Esophagus muscularis mucosa (tissue), 4 donors: ENCODE results near the gene CYP2D6. TPM values are rescaled to one million over a fixed set of nuclear protein-coding genes. Genes with fewer than 3 reads are reported as not detected.
"Not testable (repeated sequence)": the region's sequence is repeated elsewhere in the genome, so short reads cannot be mapped to it uniquely, and the experiment has no call there.

Experiments used
- DNase-seq: peaks from one replicate; pipeline ENCODE4 v3.0.0-alpha.2; 2017; ENCODE audit errors: extremely low spot score
- H3K27ac ChIP-seq, 4 donors: fragments of 200-600 bp; sonication (generic); replicated peaks in 1 of 4; 1 replicate in 3 of 4; 2 replicates in 1 of 4; pipeline ENCODE4 v1.5.1; 2016 to 2019; ENCODE audit warnings: mild to moderate bottlenecking in 1 of 4
- H3K27me3 ChIP-seq, 4 donors: fragments of 200-600 bp; sonication (generic); one replicate each; pipeline versions ENCODE4 v1.5.1 to v1.6.0; 2016 to 2019
- H3K36me3 ChIP-seq, 4 donors: fragments of 200-600 bp; sonication (generic); one replicate each; pipeline ENCODE4 v1.5.1; 2016 to 2019
- H3K4me1 ChIP-seq, 4 donors: fragments of 200-600 bp; sonication (generic); one replicate each; pipeline ENCODE4 v1.5.1; 2016 to 2019
- H3K4me3 ChIP-seq, 4 donors: fragments of 200-600 bp; sonication (generic); 1 replicate in 2 of 4; 2 replicates in 2 of 4; pipeline ENCODE4 v1.5.1; 2016 to 2019; ENCODE audit warnings: mild to moderate bottlenecking in 4 of 4, moderate library complexity in 1 of 4
- H3K9me3 ChIP-seq, 4 donors: fragments of 200-600 bp; sonication (generic); 1 replicate in 3 of 4; 2 replicates in 1 of 4; pipeline ENCODE4 v1.5.1; 2016 to 2019
- CTCF ChIP-seq, 3 experiments: fragments of 200-600 bp in 2 of 3; fragments of 450-650 bp in 1 of 3; sonication (generic) in 2 of 3; IDR thresholded peaks; one replicate each; pipeline ENCODE4 v1.5.1; 2017 to 2019; ENCODE audit warnings: antibody characterized with exemption in 3 of 3, mild to moderate bottlenecking in 2 of 3, moderate library complexity in 1 of 3
- EP300 ChIP-seq: sonication (generic); formaldehyde crosslinking; IDR thresholded peaks from one replicate; pipeline ENCODE4 v1.6.1; 2017; ENCODE audit warnings: antibody characterized with exemption
- POLR2A ChIP-seq: fragments of 450-650 bp; IDR thresholded peaks from one replicate; pipeline ENCODE4 v1.6.1; 2017; ENCODE audit warnings: antibody characterized with exemption, moderate library complexity, mild to moderate bottlenecking, low read depth
- POLR2AphosphoS5 ChIP-seq, 2 donors: sonication (generic); formaldehyde crosslinking; IDR thresholded peaks; one replicate each; pipeline ENCODE4 v1.6.1; 2017; ENCODE audit warnings: antibody characterized with exemption in 2 of 2
- WGBS: methylation state at CpG from one replicate; pipeline ENCODE4 v1.1.5; 2018; 5-methylcytosine and 5-hydroxymethylcytosine counted together
- intact Hi-C: fragments of 100-400 bp; cut with DNase I; formaldehyde crosslinking; loops from one replicate; pipeline ENCODE4 v1.15.1; 2023
- total RNA-seq, 4 donors: library from RNA; depleted of rRNA; stranded (reverse); fragments of >200 nt; gene quantifications; one replicate each; pipeline versions ENCODE4 v1.1.0 to v1.2.1, GENCODE V29; 2016

CYP2D6 gene
- total RNA-seq, 4 donors from 2014 or later: 0.42 to 0.52 TPM; not detected in 2

DNA sequence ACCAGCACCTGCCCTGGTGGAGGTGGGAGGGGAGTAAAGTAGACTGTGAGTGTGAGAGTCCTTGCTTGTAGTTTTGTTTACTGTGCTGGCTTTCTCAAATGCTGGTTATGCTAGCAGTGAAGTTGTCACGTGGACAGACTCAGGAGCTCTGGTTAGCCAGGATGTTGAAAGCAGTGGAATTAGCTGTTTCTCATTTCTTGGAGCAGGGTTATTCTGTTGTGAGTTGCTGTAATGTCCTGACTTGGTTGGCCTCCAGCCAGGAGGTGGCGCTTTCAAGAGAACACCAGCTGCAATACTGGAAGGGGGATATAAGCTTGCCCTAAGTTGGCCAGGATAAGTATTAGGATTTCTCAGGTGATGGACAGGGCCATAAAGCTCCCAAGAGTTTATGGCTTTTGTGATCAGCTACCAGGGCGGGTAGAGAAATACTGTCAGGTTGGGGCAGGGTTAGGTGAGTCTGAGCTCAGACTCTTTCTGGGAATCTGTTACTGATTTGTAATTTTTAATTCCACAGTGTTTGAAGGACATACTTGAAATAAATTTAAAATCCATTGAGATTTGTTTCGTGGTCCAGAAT is 13.7 kb downstream of the CYP2D6 start:
- no peak for DNase-seq
- H3K9me3 ChIP-seq: peaks cover 0 to 12% (median 3%) of the 10 kb centered on the region in 4 donors
- H3K4me1 ChIP-seq: no peaks in the 10 kb centered on the region
- no peaks in the 10 kb centered on the region for H3K27me3 ChIP-seq
- no peaks in the 10 kb centered on the region for H3K36me3 ChIP-seq
- WGBS: 83% methylated on average over 4 of the region's 4 CpGs
- H3K4me3 ChIP-seq: no peak overlapping the region
- TF ChIP-seq EP300 (no peak), POLR2A (no peak), POLR2AphosphoS5 (IDR thresholded peaks at IDR 0.05) (no peak), CTCF (IDR thresholded peaks at IDR 0.05) (no peak)
- intact Hi-C loops: loop anchor here (10.0 kb wide), 1 partner anchor 152 kb away; the partner anchor contains the start of gene SEPTIN3
- no peak overlapping the region for H3K27ac ChIP-seq

- not testable (repeated sequence) for DNase-seq, H3K4me3 ChIP-seq, H3K27me3 ChIP-seq, H3K27ac ChIP-seq, H3K36me3 ChIP-seq, H3K4me1 ChIP-seq
- peaks cover 0 to 12% (median 3%) of the 10 kb centered on the region in 4 donors for H3K9me3 ChIP-seq
- intact Hi-C loops: loop anchor here (10.0 kb wide), 1 partner anchor 151 kb away; the partner anchor contains the start of gene SEPTIN3
- 80% methylated on average over 6 of the region's 6 CpGs for WGBS
Observed at GRCh38 chr22:42115420-42115830, 15.2 kb downstream of the CYP2D6 start.

- peaks cover 0 to 12% (median 3%) of the 10 kb centered on the region in 4 donors for H3K9me3 ChIP-seq
- intact Hi-C loops: loop anchor here (1.0 to 10.0 kb wide), 2 partner anchors 22 to 150 kb away; partner anchors contain the start of gene SEPTIN3
- H3K27me3 ChIP-seq: no peaks in the 10 kb centered on the region
- WGBS: 88% methylated on average over 7 of the region's 7 CpGs
- no peaks in the 10 kb centered on the region for H3K4me1 ChIP-seq
- H3K36me3 ChIP-seq: no peaks in the 10 kb centered on the region
- no peak overlapping the region for H3K4me3 ChIP-seq
- no peak overlapping the region for H3K27ac ChIP-seq
- peak; percentile 17 to 47 (median 44) for TF ChIP-seq CTCF (IDR thresholded peaks at IDR 0.05)
- TF ChIP-seq EP300: no peak
- DNase-seq: no peak
Observed at GRCh38 chr22:42114721-42115120, 15.9 kb downstream of the CYP2D6 start.

DNA sequence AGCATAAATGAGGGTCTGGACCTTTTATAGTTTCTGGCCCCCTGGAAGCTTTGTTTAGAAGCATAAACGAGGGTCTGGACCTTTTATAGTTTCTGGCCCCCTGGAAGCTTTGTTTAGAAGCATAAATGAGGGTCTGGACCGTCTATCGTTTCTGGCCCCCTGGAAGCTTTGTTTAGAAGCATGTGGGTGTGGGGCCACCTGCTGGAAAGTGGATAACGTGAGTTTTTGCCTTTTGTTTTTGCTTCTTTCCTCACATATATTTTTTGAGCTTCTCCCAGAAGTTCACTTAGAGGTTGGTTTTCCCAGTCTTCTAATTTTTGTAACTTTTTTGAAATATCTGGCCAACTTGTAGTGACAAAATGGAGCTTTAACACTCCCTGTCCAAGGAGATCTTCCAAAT is 17.8 kb downstream of the CYP2D6 start:
- H3K4me1 ChIP-seq, H3K27ac ChIP-seq, H3K36me3 ChIP-seq, H3K27me3 ChIP-seq, H3K4me3 ChIP-seq, DNase-seq: not testable (repeated sequence)
- peaks cover 0 to 12% (median 3%) of the 10 kb centered on the region in 4 donors for H3K9me3 ChIP-seq
- intact Hi-C loops: loop anchor here (10.0 kb wide), 1 partner anchor 148 kb away; the partner anchor contains the start of gene SEPTIN3
- WGBS: 29% methylated on average over 4 of the region's 4 CpGs
- TF ChIP-seq CTCF (IDR thresholded peaks at IDR 0.05): peak in 2 of 3 experiments; percentile 11 to 17

- no peak overlapping the region for H3K27ac ChIP-seq
- peaks cover 0 to 12% (median 3%) of the 10 kb centered on the region in 4 donors for H3K9me3 ChIP-seq
- H3K27me3 ChIP-seq: no peaks in the 10 kb centered on the region
- intact Hi-C loops: loop anchor here (10.0 kb wide), 1 partner anchor 147 kb away; the partner anchor contains the start of gene SEPTIN3
- H3K4me3 ChIP-seq: no peak overlapping the region
- no peak for DNase-seq
- TF ChIP-seq POLR2AphosphoS5 (IDR thresholded peaks at IDR 0.05) (no peak), EP300 (no peak)
- WGBS: 88% methylated on average over 4 of the region's 4 CpGs
- H3K4me1 ChIP-seq: no peaks in the 10 kb centered on the region
- no peaks in the 10 kb centered on the region for H3K36me3 ChIP-seq
Observed at GRCh38 chr22:42111798-42112197, 18.8 kb downstream of the CYP2D6 start.

- Histone ChIP-seq H3K27me3 (no peaks in the 10 kb centered on the region), H3K27ac (no peak overlapping the region), H3K4me3 (no peak overlapping the region), H3K9me3 (peaks cover 0 to 16% (median 11%) of the 10 kb centered on the region in 4 donors), H3K36me3 (no peaks in the 10 kb centered on the region), H3K4me1 (no peaks in the 10 kb centered on the region)
- WGBS: 81% methylated on average over 17 of the region's 18 CpGs
- intact Hi-C loops: no loop called here
- DNase-seq: no peak
- TF ChIP-seq CTCF (IDR thresholded peaks at IDR 0.05) (no peak), POLR2AphosphoS5 (IDR thresholded peaks at IDR 0.05) (no peak), POLR2A (no peak), EP300 (no peak)
Observed at GRCh38 chr22:42108848-42109247, 21.8 kb downstream of the CYP2D6 start.

- intact Hi-C loops, H3K4me1 ChIP-seq, H3K36me3 ChIP-seq, H3K27ac ChIP-seq, DNase-seq, H3K27me3 ChIP-seq, H3K4me3 ChIP-seq: not testable (repeated sequence)
- peaks cover 0 to 44% (median 25%) of the 10 kb centered on the region in 4 donors for H3K9me3 ChIP-seq
- 96% methylated on average over 6 of the region's 6 CpGs for WGBS
Observed at GRCh38 chr22:42104332-42104860, 26.2 kb downstream of the CYP2D6 start.
